Keratinocyte (primary cell): ENCODE measurements around the gene CCSAP. TPM values are rescaled to one million over a fixed set of nuclear protein-coding genes. Genes with fewer than 3 reads are reported as not detected.
A peak's percentile ranks its signal among the peaks of the same experiment; 100 is the strongest.

Experiments used
- DNase-seq: peaks from one replicate; pipeline ENCODE4 v3.0.0-alpha.2; 2011; ENCODE audit warnings: low read depth, missing footprints, low spot score
- FAIRE-seq: peaks from 2 replicates; lab custom pipeline; 2011; peaks lifted over from hg19 to GRCh38; lab: Jason Lieb, UNC
- H2AFZ ChIP-seq: 2 replicates; pipeline ENCODE4 v1.6.0; 2012; ENCODE audit warnings: low read length, control low read depth, inconsistent platforms; ENCODE audit not compliant: control insufficient read depth
- H3K27ac ChIP-seq: 2 replicates; pipeline ENCODE4 v1.5.1; 2011; ENCODE audit warnings: low read length; ENCODE audit not compliant: control insufficient read depth, insufficient read depth
- H3K27me3 ChIP-seq: 3 replicates; pipeline ENCODE4 v1.6.0; 2011; ENCODE audit warnings: low read length; ENCODE audit not compliant: control insufficient read depth, insufficient read depth; ENCODE audit errors: extremely low read depth
- H3K36me3 ChIP-seq, 2 experiments: 2 replicates in 1 of 2; 3 replicates in 1 of 2; pipeline ENCODE4 v1.5.1; 2011; ENCODE audit warnings: low read length in 2 of 2, mild to moderate bottlenecking in 1 of 2; ENCODE audit not compliant: control insufficient read depth in 2 of 2, insufficient read depth in 2 of 2; ENCODE audit errors: extremely low read depth in 1 of 2
- H3K4me1 ChIP-seq: 3 replicates; pipeline ENCODE4 v1.5.1; 2011; ENCODE audit warnings: low read length; ENCODE audit not compliant: control insufficient read depth, insufficient read depth; ENCODE audit errors: extremely low read depth
- H3K4me2 ChIP-seq: 3 replicates; pipeline ENCODE4 v1.6.0; 2011; ENCODE audit warnings: low read depth, low read length; ENCODE audit not compliant: control insufficient read depth, insufficient read depth; ENCODE audit errors: extremely low read depth
- H3K4me3 ChIP-seq, 3 experiments: fragments of 200-600 bp in 1 of 3; sonication (generic) in 1 of 3; 2 replicates in 2 of 3; 3 replicates in 1 of 3; pipeline ENCODE4 v1.5.1; 2011 to 2016; ENCODE audit warnings: low read length in 3 of 3, mild to moderate bottlenecking in 3 of 3, control low read depth in 2 of 3, inconsistent platforms in 1 of 3, low read depth in 1 of 3, mixed read lengths in 1 of 3, mixed run types in 1 of 3, moderate library complexity in 1 of 3; ENCODE audit not compliant: control insufficient read depth in 2 of 3, insufficient read depth in 2 of 3; ENCODE audit errors: extremely low read depth in 1 of 3
- H3K79me2 ChIP-seq: 2 replicates; pipeline ENCODE4 v1.6.0; 2012; ENCODE audit warnings: low read length; ENCODE audit not compliant: control insufficient read depth, insufficient read depth
- H3K9ac ChIP-seq: 3 replicates; pipeline ENCODE4 v1.6.0; 2011; ENCODE audit warnings: low read length; ENCODE audit not compliant: control insufficient read depth, insufficient read depth; ENCODE audit errors: extremely low read depth
- H3K9me1 ChIP-seq: 3 replicates; pipeline ENCODE4 v1.6.0; 2011; ENCODE audit warnings: low read length; ENCODE audit not compliant: control insufficient read depth, insufficient read depth; ENCODE audit errors: extremely low read depth
- H3K9me3 ChIP-seq: 2 replicates; pipeline ENCODE4 v1.5.1; 2012; ENCODE audit warnings: low read depth, low read length; ENCODE audit not compliant: control insufficient read depth
- H4K20me1 ChIP-seq: 3 replicates; pipeline ENCODE4 v1.6.0; 2011; ENCODE audit warnings: low read length; ENCODE audit not compliant: control insufficient read depth, insufficient read depth; ENCODE audit errors: extremely low read depth
- EZH2 ChIP-seq: IDR thresholded peaks from one replicate; pipeline ENCODE4 v1.6.1; 2012; ENCODE audit warnings: inconsistent platforms, mild to moderate bottlenecking, low read length, moderate library complexity
- dilution Hi-C: fragments of 300-500 bp; cut with MboI; formaldehyde crosslinking; loops from one replicate; pipeline ENCODE4 v1.7.0; 2020; ENCODE audit warnings: low sequenced_read_pairs; ENCODE audit not compliant: extremely low pct_ligation_motif_present
- polyA plus RNA-seq, 5 experiments: library from polyadenylated mRNA; depleted of rRNA in 3 of 5; stranded (reverse) in 3 of 5; stranded (forward) in 1 of 5; unstranded in 1 of 5; fragments of >200 nt; gene quantifications; 1 replicate in 1 of 5; 2 replicates in 3 of 5; 3 replicates in 1 of 5; pipeline versions ENCODE4 v1.2.1 to v1.2.3, GENCODE V29; 2011 to 2012; ENCODE audit warnings: missing spikeins in 2 of 5, low read depth in 1 of 5, low replicate concordance in 1 of 5
- TF ChIP-seq, protein P1 (sequence below), 3 experiments: IDR thresholded peaks in 1 of 3; conservative IDR thresholded peaks in 1 of 3; optimal IDR thresholded peaks in 1 of 3; 2 replicates in 2 of 3; 3 replicates in 1 of 3; pipeline versions ENCODE3 to v1.5.1; 2011; ENCODE audit warnings: low read length in 3 of 3, mild to moderate bottlenecking in 3 of 3, moderate library complexity in 2 of 3, control low read depth in 1 of 3, inconsistent platforms in 1 of 3; ENCODE audit not compliant: insufficient read depth in 2 of 3; ENCODE audit errors: extremely low read depth in 1 of 3

CCSAP gene
- polyA plus RNA-seq, 1 donor (not counting 4 experiments of a cell fraction or from before 2014, with no cell fraction given) = 6.5 TPM

DNA sequence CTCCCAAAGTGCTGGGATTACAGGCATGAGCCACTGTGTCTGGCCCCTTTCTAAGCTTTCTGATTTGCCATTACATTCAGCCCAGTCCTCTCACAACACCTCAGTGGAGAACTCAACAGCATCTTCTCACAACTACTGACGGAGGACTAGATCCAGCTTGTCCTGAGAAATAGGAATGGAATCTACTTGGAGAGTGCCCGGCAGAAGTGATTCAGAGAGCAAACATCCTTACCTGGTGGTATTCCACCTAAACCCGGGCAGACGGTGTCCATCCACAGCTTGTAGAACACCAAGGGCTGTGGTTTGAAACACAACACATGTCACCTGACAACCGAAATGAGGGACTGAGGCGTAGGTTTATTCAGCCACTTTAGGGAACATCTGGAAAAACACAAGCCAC, 28.8 kb upstream of the CCSAP start:
- Histone ChIP-seq H3K27ac (peak overlapping the region; percentile 61), H2AFZ (peak overlapping the region; percentile 56), H3K36me3 (no peaks in the 10 kb centered on the region), H3K4me2 (peak overlapping the region; percentile 75), H3K79me2 (no peaks in the 10 kb centered on the region), H3K4me1 (peaks cover 23% of the 10 kb centered on the region), H4K20me1 (no peaks in the 10 kb centered on the region), H3K27me3 (no peaks in the 10 kb centered on the region), H3K9me3 (no peaks in the 10 kb centered on the region), H3K4me3 (peak overlapping the region in 1 of 3 experiments; percentile 41), H3K9me1 (no peaks in the 10 kb centered on the region), H3K9ac (no peak overlapping the region)
- FAIRE-seq (peak; percentile 95), DNase-seq (peak; percentile 64)
- dilution Hi-C loops = no loop called here
- no peak for TF ChIP-seq EZH2
- TF ChIP-seq, protein P1, sequence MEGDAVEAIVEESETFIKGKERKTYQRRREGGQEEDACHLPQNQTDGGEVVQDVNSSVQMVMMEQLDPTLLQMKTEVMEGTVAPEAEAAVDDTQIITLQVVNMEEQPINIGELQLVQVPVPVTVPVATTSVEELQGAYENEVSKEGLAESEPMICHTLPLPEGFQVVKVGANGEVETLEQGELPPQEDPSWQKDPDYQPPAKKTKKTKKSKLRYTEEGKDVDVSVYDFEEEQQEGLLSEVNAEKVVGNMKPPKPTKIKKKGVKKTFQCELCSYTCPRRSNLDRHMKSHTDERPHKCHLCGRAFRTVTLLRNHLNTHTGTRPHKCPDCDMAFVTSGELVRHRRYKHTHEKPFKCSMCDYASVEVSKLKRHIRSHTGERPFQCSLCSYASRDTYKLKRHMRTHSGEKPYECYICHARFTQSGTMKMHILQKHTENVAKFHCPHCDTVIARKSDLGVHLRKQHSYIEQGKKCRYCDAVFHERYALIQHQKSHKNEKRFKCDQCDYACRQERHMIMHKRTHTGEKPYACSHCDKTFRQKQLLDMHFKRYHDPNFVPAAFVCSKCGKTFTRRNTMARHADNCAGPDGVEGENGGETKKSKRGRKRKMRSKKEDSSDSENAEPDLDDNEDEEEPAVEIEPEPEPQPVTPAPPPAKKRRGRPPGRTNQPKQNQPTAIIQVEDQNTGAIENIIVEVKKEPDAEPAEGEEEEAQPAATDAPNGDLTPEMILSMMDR (optimal IDR thresholded peaks at IDR 0.05 in 1 of 3, IDR thresholded peaks at IDR 0.05 in 1 of 3, conservative IDR thresholded peaks at IDR 0.05 in 1 of 3; ENCODE audit: extremely low read depth in 1 of 3, insufficient read depth in 2 of 3, low read length in 3 of 3) = no peak

DNA sequence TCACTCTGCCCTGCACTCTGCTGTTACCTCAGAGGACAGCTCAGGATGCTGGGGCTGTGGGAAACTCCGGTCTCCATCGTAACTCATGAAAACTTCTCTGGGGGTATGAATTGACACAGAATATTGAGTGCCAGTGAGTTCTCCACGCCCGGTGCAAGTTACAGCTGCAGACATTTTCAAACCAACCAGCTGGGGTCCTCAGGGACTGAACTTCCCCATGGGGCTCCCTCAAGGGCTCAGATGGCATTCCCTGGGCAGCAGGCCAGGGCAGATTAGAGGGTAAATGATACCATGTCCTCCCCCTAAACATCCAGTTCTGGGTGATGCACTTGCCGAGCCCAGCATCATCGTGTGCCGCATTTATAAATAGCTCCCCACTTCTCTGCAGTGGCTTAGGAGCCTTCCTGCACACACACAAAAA, 27.8 kb upstream of the CCSAP start:
- Histone ChIP-seq H3K4me1 (peaks cover 23% of the 10 kb centered on the region), H3K4me3 (no peak overlapping the region), H3K9me3 (no peaks in the 10 kb centered on the region), H3K9ac (no peak overlapping the region), H3K9me1 (no peaks in the 10 kb centered on the region), H4K20me1 (no peaks in the 10 kb centered on the region), H2AFZ (no peak overlapping the region), H3K27ac (no peak overlapping the region), H3K4me2 (no peak overlapping the region), H3K79me2 (no peaks in the 10 kb centered on the region), H3K27me3 (no peaks in the 10 kb centered on the region), H3K36me3 (no peaks in the 10 kb centered on the region)
- FAIRE-seq (no peak), DNase-seq (no peak)
- no peak for TF ChIP-seq EZH2
- TF ChIP-seq, protein P1 (optimal IDR thresholded peaks at IDR 0.05 in 1 of 3, IDR thresholded peaks at IDR 0.05 in 1 of 3, conservative IDR thresholded peaks at IDR 0.05 in 1 of 3; ENCODE audit: extremely low read depth in 1 of 3, insufficient read depth in 2 of 3, low read length in 3 of 3) = no peak
- dilution Hi-C loops = no loop called here
